HG02798 (cell line): ENCODE data around the gene NACC2.

Experiments used
- ATAC-seq: cut with Tn5 transposase; IDR thresholded peaks from one replicate; pipeline ENCODE4 v1.9.1; 2021; ENCODE audit warnings: mild to moderate bottlenecking; ENCODE audit not compliant: unreplicated experiment, poor library complexity

NACC2 gene

DNA sequence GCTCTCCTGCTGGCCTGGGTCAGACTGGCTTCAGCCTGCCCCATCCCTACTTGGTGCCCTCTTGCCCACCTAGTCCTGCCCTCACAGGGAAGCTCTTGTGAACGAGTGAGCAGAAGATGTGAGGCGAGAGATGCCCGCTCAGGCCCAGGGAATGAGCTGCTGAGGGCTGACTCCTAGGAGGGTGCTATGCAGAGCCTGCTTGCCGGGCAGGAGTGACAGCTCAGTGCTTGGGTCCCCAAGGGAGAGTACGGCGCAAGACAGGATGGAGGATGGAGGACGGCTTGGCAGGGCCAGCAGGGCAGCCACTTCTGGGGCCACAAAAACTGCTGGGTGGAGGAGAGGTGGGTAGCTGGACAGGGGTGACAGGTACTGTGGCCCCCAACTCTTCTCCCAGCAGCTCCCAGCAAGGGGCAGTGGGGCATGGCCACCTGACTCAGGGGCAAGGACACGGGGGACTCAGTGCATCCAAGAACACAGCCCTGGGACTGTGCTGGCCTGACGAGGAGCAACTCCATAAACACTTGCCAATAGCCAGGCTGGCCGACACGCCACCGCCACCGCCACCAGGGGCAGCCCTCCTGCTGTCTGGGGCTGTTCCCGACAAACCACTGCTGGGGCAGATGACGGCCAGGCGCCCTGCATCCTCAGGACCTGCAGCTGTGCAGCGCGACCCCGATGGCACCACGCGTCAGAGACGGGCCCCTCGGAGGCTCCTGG, 78.4 kb downstream of the NACC2 start:
- no peak for ATAC-seq

DNA sequence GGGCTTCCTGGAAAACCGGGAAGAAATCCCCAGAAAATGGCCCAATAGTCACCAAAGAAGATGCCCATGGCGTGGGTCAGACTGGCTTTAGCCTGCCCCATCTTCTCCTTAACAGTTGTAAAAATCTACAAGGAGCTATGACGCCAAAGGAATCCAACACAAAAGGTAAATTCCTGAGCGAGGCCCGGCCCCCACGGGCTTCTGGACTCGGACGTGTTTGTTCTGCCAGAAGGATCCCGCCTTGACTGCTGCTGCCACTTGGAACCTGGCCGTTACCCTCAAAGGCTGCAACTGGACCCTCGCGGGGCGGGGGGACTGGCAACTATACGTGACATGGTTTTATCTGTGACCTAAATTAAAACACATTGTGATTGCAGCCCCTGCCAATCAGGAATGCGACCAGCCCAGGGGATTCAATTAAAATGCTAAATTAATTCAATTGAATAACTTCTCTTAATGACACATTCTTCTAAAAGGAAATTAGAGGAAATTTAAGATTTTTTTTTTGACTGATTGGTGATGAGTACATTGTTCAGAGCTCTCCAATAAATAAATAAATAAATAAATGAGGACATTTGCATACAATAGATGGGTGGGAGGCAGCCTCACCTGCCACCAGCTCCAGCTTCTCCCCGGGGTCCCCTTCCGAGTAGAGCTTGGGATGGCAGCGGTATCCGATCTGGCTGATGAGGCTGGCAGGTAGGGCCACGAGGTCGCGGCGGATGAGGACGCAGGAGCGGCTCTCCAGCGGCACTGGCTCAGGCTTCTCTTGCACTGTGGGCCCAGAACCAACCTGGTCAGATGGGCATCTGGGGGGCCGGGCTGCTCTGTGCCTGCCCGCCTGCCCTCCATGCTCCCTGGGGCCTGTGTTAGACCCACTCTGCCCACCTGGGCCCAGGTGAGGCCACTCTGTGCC, 79.2 kb downstream of the NACC2 start:
- ATAC-seq, result no peak

DNA sequence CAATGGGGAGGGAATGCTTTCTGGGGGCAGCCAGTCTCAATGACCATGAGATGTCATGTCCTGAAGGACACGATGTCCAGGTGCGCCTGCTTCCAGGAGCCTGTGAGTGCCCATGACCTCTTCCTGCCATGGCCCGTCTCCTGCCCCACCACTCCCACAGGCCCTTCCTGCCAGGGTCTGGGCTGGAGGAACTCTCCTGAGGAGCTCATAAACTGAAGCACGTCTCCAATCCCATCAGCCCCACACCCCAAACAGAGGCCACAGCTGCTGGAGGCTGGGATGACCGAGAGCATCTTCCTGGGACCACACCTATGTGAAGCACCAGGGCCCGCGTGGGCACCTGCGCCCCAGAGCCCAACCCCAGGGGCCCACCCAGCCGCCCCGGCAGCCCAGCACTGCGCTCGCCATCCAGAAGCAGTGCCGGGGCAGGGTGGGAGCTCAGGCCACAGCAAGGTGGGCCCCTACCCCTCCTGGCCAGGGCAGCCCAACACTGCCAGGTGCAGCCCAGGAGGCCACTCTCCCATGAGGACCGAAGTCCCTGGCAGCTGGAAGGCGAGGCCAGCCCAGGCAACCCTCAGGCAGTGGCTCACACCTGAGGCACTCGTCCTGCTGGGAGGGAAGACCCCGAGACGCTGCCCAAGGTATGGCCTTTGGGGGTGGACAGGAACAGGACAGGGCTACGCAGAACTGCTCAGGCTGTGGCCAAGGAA, 80.0 kb downstream of the NACC2 start:
- no peak for ATAC-seq

DNA sequence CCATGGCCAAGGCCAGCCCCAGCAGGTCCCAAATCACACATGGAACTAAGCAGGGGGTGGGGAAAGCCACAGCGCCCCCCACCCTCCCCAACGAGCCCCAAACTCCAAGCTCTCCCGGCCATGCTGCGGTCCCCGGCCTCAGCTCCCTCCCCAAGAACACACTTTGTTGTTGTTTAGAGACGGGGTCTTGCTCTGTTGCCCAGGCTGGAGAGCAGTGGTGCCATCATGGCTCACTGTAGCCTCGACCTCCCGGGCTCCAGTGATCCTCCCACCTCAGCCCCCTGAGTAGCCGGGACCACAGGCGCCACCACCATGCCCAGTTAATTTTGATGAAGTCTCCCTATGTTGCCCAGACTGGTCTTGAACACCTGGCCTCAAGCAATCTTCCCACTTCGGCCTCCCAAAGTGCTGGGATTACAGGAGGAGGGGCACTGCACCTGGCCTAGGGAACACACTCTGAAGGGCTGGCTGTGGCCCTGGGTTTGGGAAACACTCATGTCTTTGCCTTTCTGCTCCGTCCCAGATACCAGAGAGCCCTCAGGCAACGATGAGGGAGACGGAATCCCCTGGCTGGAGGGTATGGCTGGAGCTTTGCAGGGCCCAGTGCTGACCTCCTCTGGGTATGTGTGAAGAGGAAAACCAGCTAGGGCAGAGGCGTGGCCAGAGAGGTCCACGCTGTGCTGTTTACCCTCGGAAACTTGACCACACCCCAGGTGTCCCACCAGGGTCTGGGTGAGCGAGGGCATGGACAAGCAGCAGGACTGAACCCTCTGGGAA, 80.8 kb downstream of the NACC2 start:
- no peak for ATAC-seq

DNA sequence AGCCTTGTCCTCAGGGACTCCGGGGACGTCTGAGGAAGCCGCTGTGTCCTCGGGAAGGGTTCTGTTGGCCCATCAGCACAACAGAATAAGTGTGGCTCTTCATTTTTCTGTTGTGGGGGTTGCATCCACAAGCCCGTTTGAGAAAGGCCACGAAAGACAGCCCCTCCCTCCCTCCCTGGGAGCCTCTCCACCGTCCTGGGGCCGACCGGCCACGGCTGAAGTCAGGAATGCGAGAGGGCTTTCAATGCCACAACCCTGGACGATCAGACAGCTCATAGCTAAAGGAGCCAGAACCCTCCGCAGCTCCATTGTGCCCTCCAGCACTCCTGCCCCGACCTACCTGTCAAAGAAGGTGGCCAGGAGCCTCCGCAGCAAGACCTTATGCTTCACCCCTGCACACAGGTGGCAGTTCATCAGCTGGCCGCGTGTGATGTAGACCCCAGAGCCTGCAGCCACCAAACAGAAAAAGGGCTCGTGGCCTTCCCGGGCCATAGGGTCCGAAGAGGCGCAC, 81.5 kb downstream of the NACC2 start:
- no peak for ATAC-seq

DNA sequence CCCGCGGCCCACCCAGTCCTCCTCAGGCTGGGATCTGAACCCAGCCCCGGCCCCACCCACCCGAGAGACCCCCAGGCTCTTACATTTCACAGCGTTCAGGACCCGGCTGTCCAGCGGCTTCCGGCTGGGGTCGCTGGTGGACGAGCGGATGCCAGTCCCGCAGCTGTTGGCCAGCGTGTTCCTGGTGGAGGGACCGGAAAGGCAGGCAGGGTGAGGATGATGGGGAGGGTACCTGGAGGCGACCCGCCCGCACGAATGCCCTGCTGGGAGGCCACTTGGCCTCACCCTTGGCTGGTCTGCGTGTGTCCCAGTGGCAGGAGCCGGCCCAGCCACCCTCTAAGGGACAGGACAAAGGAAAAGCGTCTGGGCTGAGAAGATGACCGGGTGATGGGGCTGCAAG, 82.0 kb downstream of the NACC2 start:
- no peak for ATAC-seq

DNA sequence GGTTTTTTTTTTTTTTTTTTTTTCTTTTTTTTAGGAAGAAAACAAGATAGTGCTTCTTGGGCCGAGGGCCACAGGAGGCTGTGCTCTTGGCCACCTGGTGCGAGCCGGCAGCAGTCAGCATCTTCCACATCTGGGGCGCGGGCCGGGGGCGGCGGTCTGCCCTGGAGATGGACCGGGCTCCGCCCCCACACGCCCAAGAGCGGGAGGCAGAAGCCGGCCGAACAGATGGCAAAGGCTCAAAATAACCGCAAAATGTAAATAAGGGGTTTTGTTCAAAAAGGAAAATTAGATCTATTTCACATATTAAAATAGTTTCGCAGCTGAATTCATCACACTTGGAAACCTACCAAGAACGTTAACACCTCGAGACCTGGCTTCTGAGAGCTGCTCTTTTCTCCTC, 82.4 kb downstream of the NACC2 start:
- ATAC-seq, result no peak

DNA sequence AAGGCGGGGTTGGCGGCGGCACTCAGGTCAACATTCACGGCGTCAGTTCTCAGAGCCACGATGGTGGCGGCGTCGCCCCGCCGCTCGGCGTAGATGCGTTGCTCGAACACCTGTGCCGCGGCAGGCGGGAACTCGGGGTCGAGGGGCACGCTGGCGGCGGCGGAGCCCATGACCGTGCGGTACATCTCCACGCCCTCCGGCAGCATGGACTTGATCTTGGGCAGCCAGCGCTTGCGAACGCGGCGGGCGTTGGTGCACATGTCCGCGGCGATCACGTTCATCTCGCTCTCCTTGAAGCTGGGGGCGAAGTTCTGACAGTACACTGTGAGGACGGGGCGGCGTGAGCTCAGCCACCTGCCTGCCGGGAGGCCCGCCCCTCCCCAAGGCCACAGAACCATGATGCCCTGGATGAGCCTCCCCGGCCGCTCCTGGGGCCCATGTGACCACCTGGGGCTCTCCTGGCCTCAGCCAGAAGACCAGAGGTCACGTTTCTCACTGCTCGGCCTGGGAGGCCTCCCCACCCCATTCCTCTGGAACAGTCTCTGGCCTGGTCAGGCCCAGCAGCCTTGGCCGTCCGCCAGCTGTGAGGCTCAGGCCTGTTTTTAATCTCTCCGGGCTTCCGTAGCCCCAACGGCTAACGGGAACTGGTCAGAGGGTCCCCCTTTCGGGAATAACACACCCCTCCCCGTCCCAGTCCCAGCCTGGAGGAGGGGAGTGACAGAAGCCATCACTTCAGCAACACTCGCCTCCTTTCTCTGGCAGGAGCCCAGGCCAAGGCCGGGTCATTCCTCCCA, 83.2 kb downstream of the NACC2 start:
- no peak for ATAC-seq

DNA sequence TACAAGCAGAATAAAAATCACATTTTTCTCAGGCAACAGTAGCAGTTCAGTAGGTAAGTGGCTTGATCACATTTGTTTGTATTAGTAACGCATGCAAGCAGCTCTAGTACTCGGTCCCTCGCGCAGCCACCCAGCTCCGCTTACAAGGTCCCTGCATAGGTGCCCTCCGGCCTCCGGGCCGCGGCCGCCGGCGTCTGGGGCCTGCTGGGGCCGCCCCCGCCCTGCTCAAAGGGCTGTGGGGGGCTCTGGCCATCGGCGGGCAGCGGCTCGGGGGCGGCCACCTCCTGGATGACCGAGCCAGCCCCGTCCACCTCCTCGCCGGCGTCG, 83.8 kb downstream of the NACC2 start:
- ATAC-seq, result no peak

DNA sequence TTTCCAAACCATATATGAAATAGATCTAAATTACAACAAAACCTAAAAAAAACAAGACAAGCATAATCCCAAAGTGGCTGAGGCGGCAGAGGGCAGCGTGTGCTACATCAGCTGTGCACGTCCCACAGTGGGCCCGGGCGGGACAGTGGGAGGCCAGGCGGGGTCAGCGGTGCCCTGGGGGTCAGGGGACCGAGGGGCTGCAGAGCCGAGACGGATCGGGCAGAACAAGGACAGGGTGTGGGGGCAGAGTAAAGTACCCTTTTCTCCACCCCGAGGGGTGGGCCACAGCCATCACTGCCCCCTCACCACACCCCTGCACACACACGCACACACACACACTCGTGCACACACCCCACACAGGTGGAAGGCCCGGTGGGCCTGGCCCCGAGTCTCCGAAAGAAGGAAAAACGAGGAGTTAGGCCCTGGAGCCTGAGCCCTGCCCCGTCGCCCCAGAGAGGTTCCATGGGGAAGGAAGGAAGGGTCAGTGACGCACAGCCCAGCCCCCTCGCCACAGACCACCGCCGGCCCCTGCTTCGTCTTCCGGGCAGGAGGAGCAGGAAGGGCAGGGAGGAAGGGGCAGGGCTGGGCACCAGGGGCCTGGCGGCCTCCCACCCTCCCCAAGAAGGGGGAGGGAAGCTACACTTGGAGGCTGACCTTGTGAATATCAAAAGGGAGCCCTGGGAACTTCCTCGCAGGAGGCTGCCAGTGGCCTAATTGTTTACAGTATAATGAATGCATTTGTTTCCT, 84.3 kb downstream of the NACC2 start:
- ATAC-seq, result no peak

DNA sequence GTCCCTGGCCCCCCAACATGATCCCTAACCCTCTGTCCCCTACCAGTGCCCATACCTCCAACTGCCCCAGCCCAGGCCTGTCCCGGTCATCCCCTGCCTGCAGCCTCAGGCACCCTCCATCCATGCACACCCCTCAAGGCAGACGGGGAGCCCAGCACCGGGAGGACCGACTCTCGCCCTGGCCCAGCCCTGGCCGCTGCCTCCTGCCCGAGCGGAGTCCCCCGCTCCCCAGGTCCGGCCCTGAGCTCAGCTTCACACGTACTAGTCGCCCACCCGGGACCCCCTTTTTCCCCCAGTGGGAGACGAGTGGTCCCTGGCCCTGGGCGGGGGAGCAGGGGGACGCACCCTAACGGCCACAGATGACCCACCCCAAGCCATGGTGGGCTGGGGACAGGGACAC, 84.9 kb downstream of the NACC2 start:
- no peak for ATAC-seq

DNA sequence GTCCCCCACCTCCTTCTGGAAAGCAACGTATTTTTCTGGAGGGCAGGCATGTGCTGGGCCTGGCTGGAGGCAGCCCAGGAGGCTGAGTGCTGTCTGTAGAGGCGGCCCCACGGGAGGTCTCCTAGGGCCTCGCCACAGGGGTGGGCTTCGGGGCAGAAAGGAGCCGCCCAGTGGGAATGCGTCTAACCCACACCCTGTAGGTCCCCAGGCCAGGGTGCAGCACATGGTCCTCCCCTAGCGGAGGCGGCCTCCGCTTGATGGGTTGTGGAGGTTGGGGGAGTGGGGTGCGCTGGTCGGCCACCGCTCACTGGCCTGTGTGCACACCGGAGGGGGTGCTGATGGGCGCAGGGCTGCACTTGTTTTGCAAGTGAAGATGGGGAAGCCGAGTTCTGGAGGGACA, 85.6 kb downstream of the NACC2 start:
- ATAC-seq, result no peak

DNA sequence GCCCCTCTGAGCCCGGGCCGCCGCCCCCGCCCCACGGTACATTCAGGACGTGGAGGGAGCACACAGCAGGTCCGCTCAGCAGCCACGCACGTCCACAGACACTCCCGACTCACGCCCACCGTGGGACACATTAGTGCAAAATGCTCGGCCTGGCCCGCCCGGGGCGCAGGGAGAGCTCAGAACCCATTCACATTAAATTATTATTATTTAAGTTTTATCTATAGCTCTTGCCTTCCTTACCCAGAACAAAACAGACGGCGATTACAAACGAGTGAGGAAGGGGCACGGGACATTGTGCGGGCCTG, 86.4 kb downstream of the NACC2 start:
- no peak for ATAC-seq

DNA sequence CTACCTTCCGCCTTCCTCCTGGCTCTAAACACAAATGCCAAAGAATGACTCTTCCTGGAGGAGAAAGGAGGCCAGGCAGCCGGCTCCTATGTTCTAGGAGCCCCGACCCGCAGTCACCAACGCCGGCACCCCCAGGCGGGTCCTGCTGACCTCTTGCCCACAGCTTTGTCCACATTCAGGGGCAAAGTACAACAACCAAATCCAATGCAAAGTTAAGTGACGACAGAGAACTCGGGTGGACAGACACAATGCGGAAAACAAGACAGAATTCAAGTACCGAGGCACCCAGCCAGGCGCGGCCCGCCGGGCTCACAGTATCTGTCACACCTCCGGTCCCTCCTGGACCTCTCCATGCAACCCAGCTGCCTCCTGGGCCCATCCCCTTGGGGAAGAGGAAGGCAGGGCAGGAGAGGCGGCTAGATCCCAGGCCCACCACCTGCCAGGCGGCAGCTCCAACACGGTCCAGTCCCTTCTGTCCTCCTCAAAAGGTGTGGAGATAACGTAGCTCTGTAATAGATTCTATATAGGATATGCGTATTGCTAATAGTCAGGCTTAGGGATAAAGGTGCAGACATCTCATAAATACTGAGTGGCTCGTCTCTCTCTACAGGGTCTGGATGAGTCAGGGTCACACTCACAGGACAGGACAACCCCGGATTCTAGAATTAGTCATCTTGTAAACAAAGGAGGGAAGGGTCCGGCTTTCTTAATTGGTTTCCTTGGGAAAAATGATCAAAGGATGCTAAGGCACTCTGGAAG, 87.0 kb downstream of the NACC2 start:
- no peak for ATAC-seq

DNA sequence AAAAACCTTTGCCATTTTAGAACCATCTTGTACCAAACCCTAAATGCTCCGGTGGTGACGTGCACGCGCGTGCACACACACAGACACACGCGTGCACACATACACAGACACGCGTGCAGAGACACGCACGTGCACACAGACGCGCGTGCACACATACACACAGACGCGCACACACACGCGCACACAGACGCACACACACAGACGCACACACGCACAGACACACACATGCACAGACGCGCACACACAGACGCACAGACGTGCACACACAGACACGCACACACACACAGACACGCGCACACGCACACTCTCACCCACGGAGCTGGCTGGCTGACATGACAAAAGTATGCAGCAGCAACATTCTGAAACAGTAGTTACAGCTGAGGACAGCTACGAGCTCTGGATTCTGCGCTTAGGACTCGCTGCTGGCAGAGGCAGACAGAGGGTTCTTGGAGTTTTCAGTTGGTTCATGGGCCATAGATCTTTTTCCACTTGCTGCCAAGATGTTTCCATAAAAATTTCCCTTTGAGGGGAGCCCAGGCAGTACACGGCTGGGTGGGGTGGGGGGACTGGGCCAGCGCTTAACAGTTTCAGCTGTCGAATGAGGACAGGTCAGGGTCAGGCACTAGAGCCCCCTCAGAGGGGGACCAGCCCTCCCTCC, 87.7 kb downstream of the NACC2 start:
- no peak for ATAC-seq

DNA sequence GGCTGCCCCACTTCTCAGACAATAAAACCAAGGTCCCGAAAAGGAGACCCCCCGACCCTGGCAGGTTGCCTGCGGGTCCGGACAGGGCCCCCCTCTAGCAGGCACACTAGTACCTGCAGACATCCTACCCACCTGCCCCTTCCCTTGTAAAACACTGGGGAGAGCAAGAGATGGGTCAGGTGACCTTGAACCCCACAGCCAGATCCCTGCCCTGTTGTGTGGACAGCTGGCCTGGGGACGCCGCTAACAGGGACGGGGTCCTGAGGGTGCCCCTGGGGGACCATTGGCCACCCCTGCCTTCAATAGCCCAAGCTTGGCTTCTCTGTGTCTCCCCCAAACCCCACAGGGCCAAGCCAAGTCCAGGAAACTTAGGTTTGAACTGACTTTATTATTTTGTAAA, 88.9 kb downstream of the NACC2 start:
- ATAC-seq, result no peak

DNA sequence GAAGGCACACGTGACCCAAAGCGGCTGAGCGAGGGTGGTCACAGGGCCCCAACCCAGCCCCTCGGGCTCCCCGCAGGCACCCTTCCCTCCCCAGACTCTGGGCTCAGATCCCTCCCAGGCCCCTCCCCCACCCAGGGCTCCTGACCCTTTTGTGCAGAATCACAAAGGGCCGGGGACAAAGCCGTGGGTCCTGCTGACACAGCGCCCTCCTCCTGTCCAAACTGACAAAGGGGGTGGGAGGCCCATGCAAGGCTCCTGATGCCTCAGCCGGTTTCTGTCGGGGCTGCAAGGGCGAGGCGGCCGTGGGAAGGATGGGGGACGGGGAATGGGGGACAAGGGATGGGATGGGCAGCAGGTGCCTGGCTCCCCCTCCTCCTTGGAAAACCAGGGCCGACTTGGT, 90.4 kb downstream of the NACC2 start:
- no peak for ATAC-seq

DNA sequence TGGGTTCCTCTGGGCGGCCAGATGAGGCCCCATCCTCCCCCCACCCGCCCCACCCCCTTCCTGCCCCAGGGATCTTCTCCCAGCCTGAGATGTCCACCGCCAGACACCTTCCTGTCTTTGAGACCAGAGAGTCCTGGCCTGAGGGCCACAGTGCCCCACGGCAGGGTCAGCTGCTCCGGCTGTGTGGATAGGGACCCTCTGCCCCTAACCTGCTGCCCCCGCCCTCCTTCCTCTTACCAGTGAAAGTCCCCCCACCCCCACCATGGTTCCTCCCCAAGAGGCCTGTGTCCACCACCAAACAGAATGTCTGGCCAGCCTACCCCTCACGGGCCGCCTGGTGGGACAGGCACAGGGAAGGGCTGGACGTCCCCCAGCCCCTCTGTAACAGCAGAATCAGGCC, 90.9 kb downstream of the NACC2 start:
- ATAC-seq, result no peak
